HG03025 (cell line): ENCODE data around the gene CREB5.
"Not testable (repeated sequence)": the region's sequence is repeated elsewhere in the genome, so short reads cannot be mapped to it uniquely, and the experiment has no call there.

Source experiments
- ATAC-seq: cut with Tn5 transposase; IDR thresholded peaks from one replicate; pipeline ENCODE4 v1.9.1; 2021; ENCODE audit warnings: mild to moderate bottlenecking, moderate library complexity; ENCODE audit not compliant: unreplicated experiment, low FRiP score

Gene CREB5

DNA sequence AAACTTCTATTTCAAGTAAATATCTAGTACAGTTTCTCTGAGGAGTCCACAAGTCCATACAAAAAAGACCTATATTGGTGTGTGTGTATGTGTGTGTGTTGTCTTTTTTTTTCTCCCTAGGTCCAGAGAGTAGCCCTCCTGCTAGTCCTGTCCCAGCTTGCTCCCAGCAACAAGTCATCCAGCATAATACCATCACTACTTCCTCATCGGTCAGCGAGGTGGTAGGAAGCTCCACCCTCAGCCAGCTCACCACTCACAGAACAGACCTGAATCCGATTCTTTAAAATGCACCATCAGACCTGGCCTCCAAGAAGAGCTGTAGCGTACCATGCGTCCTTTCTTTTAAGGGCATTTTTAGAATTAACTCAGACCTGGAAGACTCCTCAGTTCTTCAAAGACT, 406.7 kb downstream of the CREB5 start:
- no peak for ATAC-seq

DNA sequence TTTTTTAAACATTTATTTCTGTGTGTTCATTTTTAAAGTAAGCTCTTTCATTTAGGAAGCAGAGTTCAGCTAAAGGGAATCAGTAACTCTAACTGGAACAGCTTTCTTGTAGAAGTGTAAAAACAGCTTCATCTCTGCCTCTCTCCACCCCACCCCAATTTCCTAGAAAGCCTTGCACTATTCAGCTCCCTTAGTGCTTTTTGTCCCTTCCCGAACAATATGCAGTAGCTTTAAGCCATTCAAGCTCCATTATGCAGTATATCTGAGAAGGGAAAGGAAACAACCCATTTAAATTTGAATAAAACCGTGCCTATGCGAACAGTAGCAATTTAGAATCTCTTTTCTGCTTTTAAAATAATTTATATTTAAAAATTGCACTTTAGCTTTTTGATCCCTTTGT, 411.3 kb downstream of the CREB5 start:
- no peak for ATAC-seq

DNA sequence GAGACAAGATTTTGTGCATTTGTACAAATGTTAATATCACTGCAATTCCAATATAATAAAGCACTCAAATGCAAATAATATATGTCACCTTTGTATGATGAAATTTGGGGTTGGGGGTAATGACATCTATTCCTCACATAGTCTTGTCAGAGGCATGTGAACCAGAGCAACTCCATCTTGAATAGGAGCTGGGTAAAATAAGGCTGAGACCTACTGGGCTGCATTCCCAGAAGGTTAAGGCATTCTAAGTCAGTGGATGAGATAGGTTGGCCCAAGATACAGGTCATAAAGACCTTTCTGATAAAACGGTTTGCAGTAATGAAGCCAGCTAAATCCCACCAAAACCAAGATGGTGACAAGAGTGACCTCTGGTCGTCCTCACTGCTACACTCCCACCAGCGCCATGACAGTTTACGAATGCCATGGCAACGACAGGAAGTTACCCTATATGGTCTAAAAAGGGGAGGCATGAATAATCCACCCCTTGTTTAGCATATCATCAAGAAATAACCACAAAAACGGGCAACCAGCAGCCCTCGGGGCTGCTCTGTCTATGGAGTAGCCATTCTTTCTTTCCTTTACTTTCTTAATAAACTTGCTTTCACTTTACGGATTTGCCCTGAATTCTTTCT, 413.6 kb downstream of the CREB5 start:
- ATAC-seq = not testable (repeated sequence)

DNA sequence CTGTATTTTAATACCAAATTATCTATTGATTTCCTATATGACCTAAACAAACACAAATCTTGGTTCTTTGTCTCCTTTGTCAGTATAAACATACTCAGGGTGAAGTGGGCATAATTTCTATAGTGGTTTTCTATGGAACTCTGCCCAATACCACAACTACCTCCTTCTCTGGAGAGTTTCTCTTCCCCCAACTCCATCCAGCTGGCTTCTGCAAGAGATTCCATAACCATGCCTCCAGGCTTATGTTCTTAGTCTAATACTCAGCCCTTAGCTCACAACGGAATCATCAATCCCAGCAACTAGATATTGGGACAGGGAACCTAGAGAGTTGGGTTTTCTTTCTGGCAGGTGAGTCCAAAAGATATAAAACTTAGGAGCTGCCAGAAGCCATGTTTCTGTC, 418.5 kb downstream of the CREB5 start:
- ATAC-seq = no peak

DNA sequence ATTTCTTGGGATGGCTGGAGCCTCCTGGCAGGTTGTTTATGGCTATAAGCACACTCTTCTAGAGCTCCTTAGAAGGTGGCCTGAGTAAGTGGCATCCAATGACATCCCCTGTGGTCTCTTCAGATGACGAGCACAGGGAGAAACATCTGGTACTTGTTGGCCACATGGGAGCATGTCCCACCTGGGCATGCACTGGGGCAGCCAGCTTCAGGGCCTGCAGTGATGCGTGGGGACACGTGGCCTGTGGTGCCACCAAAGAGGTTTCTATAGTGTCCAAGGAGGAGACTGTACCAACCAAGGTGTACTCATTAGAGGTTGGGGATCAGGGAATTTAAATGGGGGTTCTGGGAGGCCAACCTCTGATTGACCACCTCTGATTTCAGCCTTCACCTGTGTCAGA, 420.4 kb downstream of the CREB5 start:
- no peak for ATAC-seq

DNA sequence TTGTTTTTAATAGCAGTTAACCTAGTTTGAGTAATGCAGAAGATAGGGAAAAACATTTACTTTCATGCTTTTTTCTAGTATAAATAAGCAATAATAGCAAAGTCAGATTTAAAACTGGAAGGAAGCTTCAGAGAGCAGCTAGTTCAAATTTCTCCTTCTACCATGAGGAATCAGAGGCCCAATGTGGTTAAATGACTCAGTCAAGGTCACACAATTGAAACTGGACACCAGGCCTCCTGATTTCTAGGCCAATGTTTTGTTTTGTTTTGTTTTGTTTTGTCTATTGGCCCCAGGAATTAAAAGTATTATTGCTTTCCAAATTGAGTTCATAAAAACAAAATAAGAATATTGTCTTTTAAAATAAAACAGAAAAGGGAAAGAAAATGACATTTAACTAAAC, 423.5 kb downstream of the CREB5 start:
- ATAC-seq = no peak

DNA sequence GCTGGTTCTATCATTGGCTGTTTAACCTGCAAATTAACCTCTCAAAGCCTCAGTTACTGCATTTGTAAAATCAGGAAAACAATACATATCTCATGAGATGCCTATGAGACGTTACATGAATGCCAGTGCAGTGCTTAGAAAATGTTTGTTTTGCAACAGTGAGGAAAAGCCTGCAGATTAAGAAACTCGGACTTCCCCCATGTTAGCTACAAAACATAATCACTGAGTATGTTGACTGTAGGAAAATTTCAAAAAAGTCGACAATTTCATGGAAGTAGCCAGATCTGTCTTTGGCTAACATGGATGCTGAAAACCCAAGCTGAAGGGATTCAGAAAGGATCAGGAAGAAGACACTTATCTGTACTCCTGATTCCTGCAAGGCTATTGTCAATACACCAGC, 424.4 kb downstream of the CREB5 start:
- no peak for ATAC-seq

DNA sequence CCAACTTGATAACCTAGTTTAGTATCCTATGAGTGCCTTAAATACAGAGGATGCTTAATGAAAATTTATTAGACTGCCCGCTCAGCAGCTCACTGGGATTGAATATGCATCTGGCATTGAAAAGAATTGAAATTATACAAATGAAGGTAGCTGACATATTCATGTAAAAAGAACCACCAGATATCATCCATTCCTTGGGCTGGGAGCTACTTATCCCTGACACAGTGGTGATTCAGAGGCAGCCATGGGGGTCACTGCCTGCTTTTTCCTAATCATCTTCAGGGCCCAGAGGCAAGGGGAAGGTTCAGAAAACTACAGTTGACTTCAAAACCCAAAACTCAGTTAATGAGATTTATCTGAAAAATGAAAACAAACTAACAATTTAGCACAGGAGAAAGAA, 424.9 kb downstream of the CREB5 start:
- ATAC-seq = no peak

DNA sequence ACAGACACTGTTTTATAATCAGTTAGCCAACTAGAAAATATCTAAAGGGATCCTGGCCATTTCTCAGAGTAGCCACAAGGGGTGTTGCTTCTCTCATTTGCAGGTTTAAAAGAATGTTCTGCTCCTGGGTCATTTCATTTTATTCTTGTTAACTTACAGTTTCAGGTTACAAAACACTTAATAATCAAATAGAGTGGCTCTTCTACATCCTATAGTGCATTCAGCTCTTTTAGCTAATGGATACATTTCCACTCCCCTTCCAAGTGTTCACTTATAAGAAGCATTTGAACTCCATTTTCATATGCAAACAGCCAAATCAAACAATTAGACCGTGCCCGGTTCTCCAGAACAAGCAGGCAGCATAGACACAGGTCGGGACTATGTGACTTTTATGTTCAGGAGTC, 428.3 kb downstream of the CREB5 start:
- ATAC-seq = no peak

DNA sequence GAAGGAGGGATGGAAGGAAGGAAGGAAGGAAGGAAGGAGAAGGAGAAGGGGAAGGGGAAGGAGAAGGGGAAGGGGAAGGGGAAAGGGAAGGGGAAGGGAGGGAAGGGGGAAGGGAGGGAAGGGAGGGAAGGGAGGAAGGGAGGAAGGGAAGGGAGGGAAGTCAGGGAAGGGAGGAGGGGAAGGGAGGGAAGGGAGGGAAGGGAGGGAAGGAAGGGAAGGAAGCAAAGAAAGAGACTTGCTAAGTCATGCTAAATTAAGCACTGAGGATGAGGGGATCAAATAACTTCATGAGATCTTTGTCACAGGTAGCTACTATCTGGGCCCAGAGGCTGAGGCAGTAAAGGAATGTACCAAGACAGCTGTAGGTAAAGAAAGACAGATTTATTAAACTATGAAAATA, 429.4 kb downstream of the CREB5 start:
- no peak for ATAC-seq

DNA sequence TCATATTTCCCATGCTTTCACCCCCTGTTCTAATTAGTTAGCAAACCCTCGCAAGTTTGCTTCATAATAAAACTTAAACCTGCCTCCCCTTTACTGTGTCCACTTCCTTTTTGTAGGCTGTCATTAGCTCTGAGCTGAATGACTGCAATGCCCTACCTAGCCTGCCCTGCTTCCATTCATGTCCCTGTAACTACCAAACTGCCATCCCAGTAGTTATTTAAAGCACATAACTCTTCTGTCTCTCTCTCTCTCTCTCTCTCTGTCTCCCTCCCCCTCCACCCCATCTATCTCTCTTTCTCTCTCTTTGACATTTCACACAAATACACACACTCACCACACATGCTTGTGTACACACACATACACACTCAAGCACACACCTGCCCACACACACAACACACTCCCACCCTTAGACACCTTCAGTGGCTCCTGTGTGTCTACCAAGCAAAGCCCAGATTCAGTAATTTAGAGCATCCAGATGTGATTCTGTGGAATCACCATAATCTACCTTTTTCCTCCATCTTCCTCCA, 430.5 kb downstream of the CREB5 start:
- no peak for ATAC-seq

DNA sequence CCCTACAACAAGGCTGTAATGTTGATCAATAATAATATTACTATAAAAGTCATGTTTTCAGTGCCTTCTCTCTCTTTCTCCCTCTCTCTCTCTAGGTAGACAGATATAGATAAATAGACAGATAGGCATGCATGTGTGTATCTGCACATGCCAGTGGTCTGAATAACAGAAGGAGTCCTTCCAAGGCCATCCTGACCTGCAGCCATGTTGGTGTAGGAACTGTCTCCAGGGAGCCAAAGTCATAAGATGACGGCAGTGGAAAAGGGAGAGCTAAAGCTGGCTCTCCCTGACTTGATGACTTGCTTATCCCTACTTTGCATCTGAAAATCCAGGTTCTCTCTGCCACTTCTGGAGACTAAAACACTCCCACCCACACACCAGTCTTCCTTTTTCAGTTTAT, 432.8 kb downstream of the CREB5 start:
- no peak for ATAC-seq

DNA sequence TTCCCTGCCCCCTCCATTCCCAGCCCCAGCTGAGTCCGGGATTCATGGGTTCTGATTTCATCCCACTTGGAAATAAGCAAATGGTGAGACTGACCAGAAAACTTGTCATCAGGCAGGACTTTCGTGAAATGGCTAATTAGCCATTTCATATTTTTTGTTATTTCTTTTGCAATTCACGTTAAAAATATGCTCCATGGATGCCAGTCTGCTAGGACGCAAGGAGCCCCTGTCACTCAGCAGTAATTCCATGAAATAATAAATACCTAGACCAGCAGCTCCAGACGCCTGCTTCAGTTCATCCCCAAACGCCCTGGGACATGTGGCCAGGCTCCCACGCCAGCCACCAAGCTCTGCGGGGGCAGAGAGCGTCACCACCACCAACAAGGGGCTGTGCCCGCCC, 434.9 kb downstream of the CREB5 start:
- no peak for ATAC-seq

DNA sequence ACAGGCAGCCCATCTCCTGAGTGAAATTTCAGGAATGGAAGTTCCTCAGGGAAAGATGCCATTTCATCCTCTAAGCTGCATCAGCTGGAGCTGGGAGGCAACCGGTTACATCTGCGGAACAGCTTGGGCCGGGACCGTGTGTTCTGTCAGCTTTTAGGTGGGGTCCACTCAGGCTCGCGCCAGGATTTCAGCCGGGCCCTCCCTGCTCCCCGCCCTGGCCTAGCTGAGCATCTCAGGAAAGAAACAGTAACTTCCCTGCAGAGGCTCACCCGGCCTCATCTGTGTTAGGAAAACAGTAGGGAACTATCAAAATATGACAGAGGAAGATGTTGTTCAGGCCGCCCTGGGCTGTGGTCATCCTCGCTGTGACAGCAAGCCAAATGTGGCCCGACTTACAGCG, 435.4 kb downstream of the CREB5 start:
- ATAC-seq = no peak

DNA sequence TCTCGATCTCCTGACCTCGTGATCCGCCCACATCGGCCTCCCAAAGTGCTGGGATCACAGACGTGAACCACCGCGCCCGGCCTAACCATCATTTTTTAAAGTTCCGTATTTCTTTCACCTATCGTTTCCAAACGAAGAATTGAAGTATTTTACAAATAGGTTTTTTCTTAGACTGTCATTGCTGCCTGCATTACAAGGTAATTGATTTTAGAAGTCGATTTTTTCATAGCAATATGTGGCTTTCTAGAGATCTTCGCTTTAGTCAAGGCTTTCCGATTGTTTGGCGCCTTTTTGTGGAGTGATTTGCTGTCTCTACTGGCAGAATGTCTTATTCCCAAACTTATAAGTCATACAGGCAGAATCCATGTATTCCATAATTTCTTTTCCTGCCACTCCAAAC, 436.6 kb downstream of the CREB5 start:
- ATAC-seq = no peak

DNA sequence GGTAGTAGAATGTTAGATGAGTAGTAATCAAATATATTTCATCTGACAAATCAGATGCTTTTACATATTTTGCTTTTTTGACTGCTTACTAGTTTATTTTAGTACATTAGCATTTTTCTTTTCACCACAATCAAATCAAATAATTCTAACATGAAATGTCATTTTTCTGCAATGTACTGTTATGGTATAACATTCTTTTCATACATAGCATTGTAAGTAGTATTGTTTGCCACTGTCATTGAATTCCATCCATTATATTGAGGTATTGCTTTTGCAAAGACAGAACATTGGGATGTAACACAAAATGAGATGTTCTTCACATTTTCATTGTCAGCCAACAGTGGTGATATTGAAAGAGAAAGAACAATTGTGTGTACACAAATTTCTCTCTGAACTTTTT, 438.4 kb downstream of the CREB5 start:
- no peak for ATAC-seq

DNA sequence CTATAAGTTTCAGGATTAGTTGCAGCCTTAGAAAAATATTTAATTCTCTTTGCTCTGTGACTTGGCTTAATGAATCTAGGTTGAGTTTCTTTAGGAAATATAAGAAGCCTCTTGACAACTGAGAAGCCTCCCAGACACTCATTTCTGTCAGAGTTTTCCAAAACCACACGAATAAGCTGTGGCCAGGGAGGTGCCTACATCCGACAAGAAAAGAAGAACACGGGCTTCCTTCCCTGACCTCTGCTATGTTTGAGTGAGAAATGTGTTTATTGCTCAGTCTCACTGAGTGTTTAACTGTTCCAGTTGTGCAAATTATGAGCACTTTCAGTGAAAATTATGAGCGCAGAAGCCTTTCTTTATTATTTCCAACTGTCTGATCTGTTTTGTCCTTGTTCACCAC, 440.8 kb downstream of the CREB5 start:
- ATAC-seq = no peak

DNA sequence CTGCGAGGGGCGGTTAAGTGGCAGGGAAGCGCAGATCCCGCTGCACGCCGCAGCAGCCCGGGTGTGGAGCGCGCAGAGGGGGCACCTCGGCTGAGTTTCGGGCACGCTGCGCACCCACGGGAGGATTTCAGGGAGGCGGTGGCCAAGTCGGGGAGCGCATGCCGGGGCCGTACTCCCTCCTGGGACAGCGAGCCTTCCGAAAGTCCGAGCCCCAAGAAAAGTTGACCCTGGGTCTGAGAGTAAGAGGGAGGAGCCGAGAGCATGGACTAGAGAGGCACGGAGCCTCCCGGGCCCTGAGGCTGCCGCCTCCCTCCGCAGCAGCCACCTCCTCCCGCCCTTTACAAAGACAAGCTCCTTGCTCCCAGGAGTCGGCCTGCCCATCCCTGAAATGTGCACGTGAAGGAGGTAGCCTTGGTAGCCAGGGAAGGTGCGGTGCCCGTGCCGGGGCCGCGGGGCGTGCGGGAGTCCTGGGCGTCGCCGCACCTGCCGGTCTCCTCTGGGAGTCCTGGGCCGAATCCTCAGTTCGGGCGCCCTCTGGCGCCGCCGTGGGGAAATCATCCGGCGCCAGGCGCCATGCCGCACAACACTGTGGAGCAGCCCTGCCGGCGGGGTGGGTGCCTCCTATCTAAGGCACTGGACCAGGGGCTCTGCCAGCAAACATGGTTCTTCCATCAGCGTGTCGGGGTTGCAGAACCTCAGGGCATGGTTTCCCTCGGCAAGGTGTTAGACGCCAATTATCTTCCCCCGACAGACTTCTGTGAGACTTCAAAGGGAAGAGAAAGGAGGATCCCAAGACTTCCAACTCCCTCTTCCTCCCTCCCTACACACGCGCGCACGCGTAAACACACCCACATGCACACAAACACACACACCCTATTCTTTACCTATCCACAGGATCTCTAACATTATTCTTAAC, 441.8 kb downstream of the CREB5 start:
- peak; percentile 96 for ATAC-seq

DNA sequence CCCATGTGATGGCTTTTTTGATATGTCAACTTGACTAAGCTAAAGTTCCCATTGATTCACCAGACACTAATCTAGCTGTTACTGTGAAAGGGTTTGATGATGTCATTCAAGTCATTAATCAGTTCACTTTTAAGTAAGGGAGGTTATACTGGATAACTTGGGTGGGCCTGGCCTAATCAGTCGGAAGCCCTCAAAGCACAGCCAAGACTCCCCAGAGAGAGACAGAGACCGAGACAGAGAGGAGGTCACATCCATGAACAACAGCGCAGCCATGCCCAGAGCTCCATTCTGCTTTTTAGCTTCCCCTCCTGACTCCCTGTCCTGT, 442.4 kb downstream of the CREB5 start:
- ATAC-seq = no peak

DNA sequence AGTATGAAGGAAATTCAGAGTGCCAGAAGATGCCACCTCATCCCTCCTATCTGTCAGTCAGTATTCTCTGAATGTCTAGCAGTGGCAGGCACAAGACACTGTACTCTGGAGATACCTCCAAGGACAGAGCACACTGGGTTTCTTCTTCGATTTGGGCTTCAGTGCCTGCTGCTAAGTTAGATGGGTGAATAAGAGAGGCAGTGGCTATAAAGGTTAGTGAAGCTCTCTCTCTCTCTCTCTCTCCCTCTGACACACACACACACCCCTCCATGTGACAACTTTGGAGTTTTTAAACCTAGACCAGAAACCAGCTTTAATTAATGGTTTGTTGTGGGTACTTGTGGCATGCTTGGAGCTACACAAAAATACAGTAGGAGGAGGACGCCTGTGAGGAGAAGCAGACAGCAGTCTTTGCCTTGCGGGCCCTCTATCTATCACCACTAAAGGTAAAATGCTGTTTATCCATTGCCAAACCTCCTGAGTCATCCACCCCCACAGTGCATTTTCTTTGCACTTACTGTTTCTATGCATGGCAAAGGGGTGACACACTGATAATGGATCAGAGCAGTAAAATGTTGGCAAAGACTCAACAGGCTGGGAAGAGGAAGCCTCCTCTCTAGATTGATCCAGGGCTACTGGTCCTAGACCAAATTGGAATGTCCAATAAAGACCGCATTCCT, 443.4 kb downstream of the CREB5 start:
- no peak for ATAC-seq

DNA sequence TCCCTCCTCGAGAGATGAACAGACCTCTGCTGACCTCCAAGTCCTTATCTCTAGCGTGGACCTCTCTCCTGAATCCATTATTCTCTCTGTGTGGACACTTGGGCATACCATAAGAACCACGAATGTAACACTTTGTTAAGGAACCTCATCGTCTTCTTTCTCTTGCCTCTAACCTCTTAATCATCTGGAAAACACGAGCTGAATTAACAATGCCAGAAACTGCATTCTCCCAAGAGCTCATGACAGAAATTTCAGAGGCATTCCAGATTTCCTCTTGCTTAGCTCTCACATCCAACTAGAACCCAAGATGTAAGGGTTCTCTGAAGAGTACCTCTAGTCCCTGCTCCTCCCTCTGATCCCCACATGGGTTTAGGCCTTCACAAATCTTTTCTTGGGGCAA, 444.3 kb downstream of the CREB5 start:
- no peak for ATAC-seq

DNA sequence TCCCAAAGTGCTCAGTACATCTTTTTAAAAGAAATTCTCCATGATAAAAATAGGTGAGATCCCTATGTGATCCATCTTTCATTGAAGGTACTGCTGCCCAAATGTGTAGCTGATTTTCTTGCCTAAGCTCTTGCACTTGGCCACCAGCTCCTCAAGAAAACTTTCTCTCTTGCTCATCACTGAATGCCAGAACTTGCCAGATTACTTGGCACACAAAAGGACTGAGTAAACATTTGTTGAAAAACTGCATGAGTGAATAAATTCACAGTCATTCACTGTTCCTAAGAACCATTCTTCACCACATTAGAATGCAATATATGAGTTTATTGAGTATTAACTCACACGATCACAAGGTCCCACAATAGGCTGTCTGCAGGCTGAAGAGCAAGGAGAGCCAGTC, 445.9 kb downstream of the CREB5 start:
- no peak for ATAC-seq
